Body of pancreas (tissue), 4 donors: ENCODE data around the gene NEMF. TPM values are rescaled to one million over a fixed set of nuclear protein-coding genes. Genes with fewer than 3 reads are reported as not detected.
"Not testable (repeated sequence)": the region's sequence is repeated elsewhere in the genome, so short reads cannot be mapped to it uniquely, and the experiment has no call there.

Source experiments
- ATAC-seq: fragments of 150-250 bp; one replicate; pipeline ENCODE4 v1.9.1; 2016
- DNase-seq, 4 donors: peaks; one replicate each; pipeline ENCODE4 v3.0.0-alpha.2; 2019
- H3K27ac ChIP-seq, 4 donors: fragments of 200-600 bp; sonication (generic); 1 replicate in 3 of 4; 2 replicates in 1 of 4; pipeline versions ENCODE4 v1.5.1 to v1.6.1; 2016 to 2019; ENCODE audit warnings: mild to moderate bottlenecking in 1 of 4, mixed read lengths in 1 of 4, moderate library complexity in 1 of 4
- H3K27me3 ChIP-seq, 2 donors: fragments of 200-600 bp; sonication (generic); one replicate each; pipeline ENCODE4 v1.6.0; 2016; ENCODE audit warnings: mild to moderate bottlenecking in 1 of 2
- H3K36me3 ChIP-seq, 2 donors: fragments of 200-600 bp; sonication (generic); replicated peaks in 1 of 2; 2 replicates each; pipeline ENCODE4 v1.5.1; 2016; ENCODE audit warnings: low read depth in 2 of 2; ENCODE audit not compliant: insufficient read depth in 1 of 2
- H3K4me1 ChIP-seq: fragments of 200-600 bp; sonication (generic); one replicate; pipeline ENCODE4 v1.6.0; 2016
- H3K4me3 ChIP-seq, 2 donors: fragments of 200-600 bp; sonication (generic); 1 replicate in 1 of 2; 2 replicates in 1 of 2; pipeline ENCODE4 v1.5.1; 2016 to 2019
- H3K9me3 ChIP-seq, 3 donors: fragments of 200-600 bp; sonication (generic); 1 replicate in 2 of 3; 2 replicates in 1 of 3; pipeline ENCODE4 v1.5.1; 2016
- POLR2A ChIP-seq, 3 donors: fragments of 450-650 bp; IDR thresholded peaks; one replicate each; pipeline ENCODE4 v1.6.1; 2016; ENCODE audit warnings: antibody characterized with exemption in 3 of 3, mild to moderate bottlenecking in 2 of 3
- WGBS, 2 donors: methylation state at CpG; one replicate each; pipeline ENCODE4 v1.1.5; 2017; 5-methylcytosine and 5-hydroxymethylcytosine counted together
- intact Hi-C: fragments of 100-400 bp; cut with DNase I; formaldehyde crosslinking; loops from one replicate; pipeline ENCODE4 v1.15.1; 2023
- total RNA-seq, 2 donors: library from RNA; depleted of rRNA; stranded (reverse); fragments of >200 nt; gene quantifications; one replicate each; pipeline ENCODE4 v1.1.0, GENCODE V29; 2016
- TF ChIP-seq, protein P1 (sequence below), 7 experiments: fragments of 450-650 bp in 4 of 7; fragments of 200-600 bp in 3 of 7; sonication (generic) in 3 of 7; IDR thresholded peaks; one replicate each; pipeline ENCODE4 v1.5.1; 2016 to 2019; ENCODE audit warnings: antibody characterized with exemption in 7 of 7

NEMF gene
- total RNA-seq, 2 donors from 2014 or later, result 56.3 to 106 TPM

- ATAC-seq, result no peak
- no peaks in the 10 kb centered on the region for H3K27me3 ChIP-seq
- no peak for DNase-seq
- H3K9me3 ChIP-seq, result no peaks in the 10 kb centered on the region
- intact Hi-C loops, result no loop called here
- 47 to 48% methylated on average over 1 of the region's 1 CpG for WGBS, 2 donors
- no peak overlapping the region for H3K4me3 ChIP-seq
- TF ChIP-seq, protein P1, sequence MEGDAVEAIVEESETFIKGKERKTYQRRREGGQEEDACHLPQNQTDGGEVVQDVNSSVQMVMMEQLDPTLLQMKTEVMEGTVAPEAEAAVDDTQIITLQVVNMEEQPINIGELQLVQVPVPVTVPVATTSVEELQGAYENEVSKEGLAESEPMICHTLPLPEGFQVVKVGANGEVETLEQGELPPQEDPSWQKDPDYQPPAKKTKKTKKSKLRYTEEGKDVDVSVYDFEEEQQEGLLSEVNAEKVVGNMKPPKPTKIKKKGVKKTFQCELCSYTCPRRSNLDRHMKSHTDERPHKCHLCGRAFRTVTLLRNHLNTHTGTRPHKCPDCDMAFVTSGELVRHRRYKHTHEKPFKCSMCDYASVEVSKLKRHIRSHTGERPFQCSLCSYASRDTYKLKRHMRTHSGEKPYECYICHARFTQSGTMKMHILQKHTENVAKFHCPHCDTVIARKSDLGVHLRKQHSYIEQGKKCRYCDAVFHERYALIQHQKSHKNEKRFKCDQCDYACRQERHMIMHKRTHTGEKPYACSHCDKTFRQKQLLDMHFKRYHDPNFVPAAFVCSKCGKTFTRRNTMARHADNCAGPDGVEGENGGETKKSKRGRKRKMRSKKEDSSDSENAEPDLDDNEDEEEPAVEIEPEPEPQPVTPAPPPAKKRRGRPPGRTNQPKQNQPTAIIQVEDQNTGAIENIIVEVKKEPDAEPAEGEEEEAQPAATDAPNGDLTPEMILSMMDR (IDR thresholded peaks at IDR 0.05), result no peak
- no peak for TF ChIP-seq POLR2A (IDR thresholded peaks at IDR 0.05)
- H3K27ac ChIP-seq, result peak overlapping the region in 2 of 4 donors; percentile 39 to 40
- H3K4me1 ChIP-seq, result peaks cover 40% of the 10 kb centered on the region
- no peaks in the 10 kb centered on the region for H3K36me3 ChIP-seq
Observed at GRCh38 chr14:49897414-49897813, 44.8 kb upstream of the NEMF start.

GRCh38 chr14:49896966-49897365 lies 44.4 kb upstream of the NEMF start:
- H3K4me3 ChIP-seq, result no peak overlapping the region

GRCh38 chr14:49896272-49896671 lies 43.7 kb upstream of the NEMF start:
- H3K4me1 ChIP-seq, result peaks cover 47% of the 10 kb centered on the region
- H3K27me3 ChIP-seq, result not testable (repeated sequence)

More at GRCh38 chr14:49896966-49897365, 44.4 kb upstream of the NEMF start:
- Histone ChIP-seq H3K27me3 (no peaks in the 10 kb centered on the region), H3K9me3 (no peaks in the 10 kb centered on the region), H3K36me3 (no peaks in the 10 kb centered on the region), H3K27ac (no peak overlapping the region), H3K4me1 (peaks cover 42% of the 10 kb centered on the region)
- TF ChIP-seq, protein P1 (IDR thresholded peaks at IDR 0.05), result no peak
- TF ChIP-seq POLR2A (IDR thresholded peaks at IDR 0.05), result no peak
- DNase-seq (no peak), ATAC-seq (no peak)
- intact Hi-C loops, result no loop called here
- WGBS, 2 donors, result 48 to 67% methylated on average over 5 of the region's 5 CpGs

GRCh38 chr14:49895480-49895879 lies 42.9 kb upstream of the NEMF start:
- Histone ChIP-seq H3K27ac (peak overlapping the region in 1 of 4 donors; percentile 100), H3K36me3 (no peaks in the 10 kb centered on the region), H3K27me3 (no peaks in the 10 kb centered on the region), H3K4me3 (no peak overlapping the region), H3K4me1 (peaks cover 47% of the 10 kb centered on the region), H3K9me3 (no peaks in the 10 kb centered on the region)
- 52 to 65% methylated on average over 4 of the region's 4 CpGs for WGBS, 2 donors
- DNase-seq, result no peak
- no peak for TF ChIP-seq POLR2A (IDR thresholded peaks at IDR 0.05)
- TF ChIP-seq, protein P1 (IDR thresholded peaks at IDR 0.05), result no peak
- intact Hi-C loops, result no loop called here
- no peak for ATAC-seq

More at GRCh38 chr14:49896272-49896671, 43.7 kb upstream of the NEMF start:
- H3K9me3 ChIP-seq, DNase-seq, H3K4me3 ChIP-seq, intact Hi-C loops, H3K27ac ChIP-seq, H3K36me3 ChIP-seq, ATAC-seq: not testable (repeated sequence)

DNA sequence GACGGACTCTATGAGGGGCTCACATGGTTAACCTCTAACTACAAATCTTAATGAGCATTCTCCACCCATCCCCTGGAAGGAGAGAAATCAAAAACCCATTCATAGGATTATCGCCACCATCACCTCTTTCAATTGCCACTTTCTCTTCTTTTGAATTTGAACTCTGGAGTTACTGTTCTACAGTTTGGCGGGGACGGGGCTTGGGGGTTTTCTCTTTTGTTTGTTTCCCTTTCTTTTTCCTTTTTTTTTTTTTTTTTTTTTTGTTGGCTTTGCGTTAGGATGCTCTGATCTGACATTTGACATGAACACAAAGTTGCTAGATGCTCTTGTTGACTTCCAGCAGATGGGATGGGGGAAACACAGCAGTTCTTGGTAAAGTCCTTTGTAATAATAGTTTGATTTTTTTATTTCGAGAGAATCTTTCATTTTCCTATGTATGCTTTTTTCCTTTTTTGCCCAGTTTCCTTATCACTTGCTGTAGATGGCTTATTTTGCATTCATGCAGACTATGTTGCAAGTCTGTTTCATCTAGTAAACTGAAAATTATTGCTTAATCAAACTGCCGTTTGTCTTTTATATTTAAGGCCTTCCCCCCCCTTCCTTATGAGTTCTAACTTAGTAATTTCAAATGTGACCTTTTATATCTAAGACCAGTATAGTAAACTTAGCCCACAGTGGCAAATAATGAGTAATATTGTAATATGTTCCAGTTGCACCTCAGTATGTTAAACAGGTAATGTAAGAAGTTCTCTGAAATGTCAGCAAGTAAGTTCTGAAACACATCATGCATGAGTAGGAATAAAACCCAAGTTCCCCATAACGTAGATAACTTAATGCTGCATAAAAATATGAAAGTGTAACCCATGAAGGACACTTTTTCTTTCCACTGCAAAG lies 41.9 kb upstream of the NEMF start:
- not testable (repeated sequence) for H3K27me3 ChIP-seq
- peak overlapping the region; percentile 95 to 100 (median 100) for H3K27ac ChIP-seq

More for the DNA sequence above, 41.9 kb upstream of the NEMF start:
- intact Hi-C loops, DNase-seq, ATAC-seq, H3K9me3 ChIP-seq, H3K36me3 ChIP-seq: not testable (repeated sequence)
- Histone ChIP-seq H3K4me1 (peaks cover 47% of the 10 kb centered on the region), H3K4me3 (peak overlapping the region; percentile 79 to 92)
- 5 to 9% methylated on average over 7 to 8 of the region's 8 CpGs for WGBS, 2 donors
